K562 (cell line): ENCODE results near the gene UQCRHL.

Experiments
- E2F4 ChIP-seq: sonication (generic); formaldehyde crosslinking; IDR thresholded peaks from 2 replicates; pipeline ENCODE4 v1.8.0; 2022; ENCODE audit warnings: mild to moderate bottlenecking, low read depth, missing genetic modification reagents
- SMC3 ChIP-seq: conservative IDR thresholded peaks from 2 replicates; pipeline ENCODE4 v1.6.1; 2011; ENCODE audit warnings: low read depth, low read length, improper control_type of control experiment; ENCODE audit not compliant: insufficient read depth

- TF ChIP-seq SMC3 (no peak), E2F4 (CRISPR knock-in tag) (no peak)
Observed at GRCh38 chr1:15767941-15768340, 39.5 kb downstream of the UQCRHL start.
